ENCODE measurements around the gene ACP4. TPM values are rescaled to one million over a fixed set of nuclear protein-coding genes. Genes with fewer than 3 reads are reported as not detected.
A peak's percentile ranks its signal among the peaks of the same experiment; 100 is the strongest.
"Not testable (repeated sequence)": the region's sequence is repeated elsewhere in the genome, so short reads cannot be mapped to it uniquely, and the experiment has no call there.

Gene ACP4
- total RNA-seq, 3 donors from 2014 or later (not counting 1 experiment from before 2014, with no cell fraction given) = not detected

GRCh38 chr19:50779504-50780457 lies 10.4 kb upstream of the ACP4 start:
- peaks cover 16% of the 10 kb centered on the region for H3K27me3 ChIP-seq (ENCODE audit: control insufficient read depth, insufficient read depth, low read length)
- 46% methylated on average over 25 of the region's 25 CpGs for WGBS (ENCODE audit: insufficient coverage)
- ATAC-seq = no peak

DNA sequence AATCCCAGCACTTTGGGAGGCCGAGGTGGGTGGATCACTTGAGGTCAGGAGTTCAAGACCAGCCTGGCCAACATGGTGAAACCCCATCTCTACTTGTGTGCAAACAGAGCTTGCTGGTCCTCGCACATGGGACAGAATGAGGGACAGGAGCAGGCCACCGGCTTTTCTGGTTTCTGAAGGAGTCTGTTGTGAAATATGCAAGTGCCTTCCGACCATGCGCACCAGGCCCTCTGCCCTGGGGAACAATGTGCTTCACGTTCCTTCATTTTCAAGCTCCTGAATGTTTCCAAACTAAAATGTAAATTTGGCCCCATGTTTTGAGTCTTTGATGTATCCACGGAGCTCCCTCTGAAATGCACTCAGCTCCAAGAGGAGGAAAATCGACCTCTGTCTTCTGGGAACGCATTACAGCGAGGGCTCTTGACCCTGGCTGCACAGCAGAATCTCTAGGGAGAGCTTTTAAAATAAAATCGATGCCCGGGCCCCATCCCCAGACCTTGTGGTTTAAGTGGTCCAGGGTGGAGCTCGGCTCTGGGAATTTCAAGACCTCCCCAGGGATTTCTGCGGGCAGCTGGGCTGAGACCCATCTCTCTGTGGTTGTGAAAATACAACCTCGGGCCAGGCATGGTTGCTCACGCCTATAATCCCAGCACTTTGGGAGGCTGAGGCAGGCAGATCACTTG lies 9.3 kb upstream of the ACP4 start:
- no peak for ATAC-seq
- H3K36me3 Mint-ChIP-seq = no peaks in the 10 kb centered on the region
- H3K9me3 Mint-ChIP-seq = peaks cover 0 to 2% of the 10 kb centered on the region in 2 donors
- H3K27me3 ChIP-seq (ENCODE audit: control insufficient read depth, insufficient read depth, low read length) = peaks cover 16% of the 10 kb centered on the region
- H3K4me3 Mint-ChIP-seq = no peak overlapping the region
- H3K36me3 ChIP-seq (ENCODE audit: control insufficient read depth, insufficient read depth, low read length) = no peaks in the 10 kb centered on the region
- H3K9me3 ChIP-seq (ENCODE audit: control insufficient read depth, insufficient read depth, low read length) = no peaks in the 10 kb centered on the region
- no peak overlapping the region for H3K27ac ChIP-seq (ENCODE audit: low read length)
- intact Hi-C loops (cut with micrococcal nuclease) = no loop called here
- 66% methylated on average over 16 of the region's 16 CpGs for WGBS (ENCODE audit: insufficient coverage)
- no peak overlapping the region for H3K27ac Mint-ChIP-seq
- H3K4me1 ChIP-seq (ENCODE audit: control insufficient read depth, insufficient read depth, low read length) = peaks cover 7% of the 10 kb centered on the region
- peaks cover 39 to 42% of the 10 kb centered on the region in 2 donors for H3K27me3 Mint-ChIP-seq (ENCODE audit: low read depth in 2 of 2)
- DNase-seq = no peak
- TF ChIP-seq CTCF (IDR thresholded peaks at IDR 0.05) = no peak
- H3K4me3 ChIP-seq (ENCODE audit: low read length) = no peak overlapping the region
- H3K4me1 Mint-ChIP-seq = peaks cover 7 to 8% of the 10 kb centered on the region in 2 donors

More at GRCh38 chr19:50779504-50780457, 10.4 kb upstream of the ACP4 start:
- no peak for DNase-seq
- H3K27ac ChIP-seq (ENCODE audit: low read length) = no peak overlapping the region
- peaks cover 7% of the 10 kb centered on the region for H3K4me1 ChIP-seq (ENCODE audit: control insufficient read depth, insufficient read depth, low read length)
- no peak for TF ChIP-seq CTCF (IDR thresholded peaks at IDR 0.05)
- Mint-ChIP-seq H3K4me1 (peaks cover 7 to 8% of the 10 kb centered on the region in 2 donors), H3K27me3 (ENCODE audit: low read depth in 2 of 2) (peaks cover 46% of the 10 kb centered on the region in 2 donors), H3K27ac (no peak overlapping the region), H3K36me3 (no peaks in the 10 kb centered on the region), H3K9me3 (peaks cover 0 to 2% of the 10 kb centered on the region in 2 donors), H3K4me3 (no peak overlapping the region)
- H3K9me3 ChIP-seq (ENCODE audit: control insufficient read depth, insufficient read depth, low read length) = no peaks in the 10 kb centered on the region
- H3K4me3 ChIP-seq (ENCODE audit: low read length) = no peak overlapping the region
- intact Hi-C loops (cut with micrococcal nuclease) = no loop called here
- H3K36me3 ChIP-seq (ENCODE audit: control insufficient read depth, insufficient read depth, low read length) = no peaks in the 10 kb centered on the region

DNA sequence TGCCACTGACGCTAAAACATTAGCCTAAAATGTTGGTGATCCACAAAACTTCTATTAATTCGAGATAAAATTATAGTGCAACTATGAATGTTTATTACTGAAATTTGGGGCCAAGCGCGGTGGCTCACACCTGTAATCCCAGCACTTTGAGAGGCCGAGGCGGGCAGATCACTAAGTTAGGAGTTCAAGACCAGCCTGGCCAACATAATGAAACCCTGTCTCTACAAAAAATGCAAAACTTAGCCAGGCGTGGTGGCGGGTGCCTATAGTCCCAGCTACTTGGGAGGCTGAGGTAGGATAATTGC lies 6.4 kb upstream of the ACP4 start:
- 35% methylated on average over 7 of the region's 8 CpGs for WGBS (ENCODE audit: insufficient coverage)
- ATAC-seq = not testable (repeated sequence)

More for the DNA sequence above, 6.4 kb upstream of the ACP4 start:
- H3K4me1 ChIP-seq (ENCODE audit: control insufficient read depth, insufficient read depth, low read length); H3K36me3 ChIP-seq (ENCODE audit: control insufficient read depth, insufficient read depth, low read length); H3K9me3 ChIP-seq (ENCODE audit: control insufficient read depth, insufficient read depth, low read length); H3K36me3 Mint-ChIP-seq; DNase-seq; H3K4me1 Mint-ChIP-seq; H3K4me3 Mint-ChIP-seq; H3K27ac Mint-ChIP-seq; H3K4me3 ChIP-seq (ENCODE audit: low read length); H3K27ac ChIP-seq (ENCODE audit: low read length); H3K9me3 Mint-ChIP-seq: not testable (repeated sequence)
- H3K27me3 Mint-ChIP-seq (ENCODE audit: low read depth in 2 of 2) = peaks cover 12 to 24% of the 10 kb centered on the region in 2 donors
- peak; percentile 56 for TF ChIP-seq CTCF (IDR thresholded peaks at IDR 0.05)
- intact Hi-C loops (cut with micrococcal nuclease) = loop anchor here (1.0 to 2.0 kb wide), 4 partner anchors 78 to 427 kb away; no protein-coding TSS in a partner anchor
- H3K27me3 ChIP-seq (ENCODE audit: control insufficient read depth, insufficient read depth, low read length) = peaks cover 13% of the 10 kb centered on the region

Measured in natural killer cell (primary cell).